CD4-positive, alpha-beta memory T cell (primary cell): Measurements from ENCODE around the gene ADAT2. TPM values are rescaled to one million over a fixed set of nuclear protein-coding genes. Genes with fewer than 3 reads are reported as not detected.

ENCODE experiments used
- CTCF ChIA-PET: fragments of 350-600 bp; sonication (Branson Sonifier 250); formaldehyde crosslinking; loops from one replicate; lab custom pipeline; 2021; ENCODE audit warnings: inconsistent platforms; ENCODE audit not compliant: partially characterized antibody; lab: Charles Lee
- POLR2A ChIA-PET: fragments of 350-600 bp; sonication (Branson Sonifier 250); formaldehyde crosslinking; loops from one replicate; lab custom pipeline; 2021; ENCODE audit not compliant: partially characterized antibody; lab: Charles Lee
- DNase-seq, 5 donors: peaks; one replicate each; pipeline versions ENCODE4 v3.0.0 to v3.0.0-alpha.2; 2020 to 2022; ENCODE audit warnings: mixed read lengths in 1 of 5
- H3K27ac ChIP-seq: one replicate; pipeline ENCODE4 v1.7.0; 2013; ENCODE audit warnings: low read depth, low read length
- H3K27me3 ChIP-seq: 2 replicates; pipeline ENCODE4 v1.7.0; 2013; ENCODE audit warnings: mild to moderate bottlenecking, low read length, moderate library complexity; ENCODE audit not compliant: insufficient read depth
- H3K36me3 ChIP-seq: 2 replicates; pipeline ENCODE4 v1.7.0; 2013; ENCODE audit warnings: mild to moderate bottlenecking, low read length, moderate library complexity; ENCODE audit not compliant: insufficient read depth
- H3K4me1 ChIP-seq: 2 replicates; pipeline ENCODE4 v1.7.0; 2013; ENCODE audit warnings: mild to moderate bottlenecking, low read length, moderate library complexity; ENCODE audit not compliant: insufficient read depth
- H3K4me3 ChIP-seq, 2 donors: one replicate each; pipeline ENCODE4 v1.7.0; 2013; ENCODE audit warnings: low read length in 2 of 2, mild to moderate bottlenecking in 1 of 2
- H3K9me3 ChIP-seq, 2 donors: one replicate each; pipeline ENCODE4 v1.7.0; 2013; ENCODE audit warnings: low read length in 2 of 2, control low read depth in 1 of 2; ENCODE audit not compliant: control insufficient read depth in 1 of 2
- H3K27ac Mint-ChIP-seq, 7 donors: one replicate each; pipeline ENCODE4 v1.8.0; 2020 to 2021; ENCODE audit warnings: mixed read lengths in 7 of 7, mild to moderate bottlenecking in 6 of 7, inconsistent platforms in 3 of 7, moderate library complexity in 3 of 7
- H3K27me3 Mint-ChIP-seq, 2 donors: one replicate each; pipeline ENCODE4 v1.8.0; 2020 to 2021; ENCODE audit warnings: mixed read lengths in 2 of 2
- H3K36me3 Mint-ChIP-seq, 2 donors: one replicate each; pipeline ENCODE4 v1.8.0; 2020 to 2021; ENCODE audit warnings: mixed read lengths in 2 of 2, inconsistent platforms in 1 of 2, mild to moderate bottlenecking in 1 of 2
- H3K4me1 Mint-ChIP-seq, 4 donors: one replicate each; pipeline ENCODE4 v1.8.0; 2020 to 2021; ENCODE audit warnings: mixed read lengths in 4 of 4, mild to moderate bottlenecking in 1 of 4
- H3K4me3 Mint-ChIP-seq, 8 donors: one replicate each; pipeline ENCODE4 v1.8.0; 2020 to 2021; ENCODE audit warnings: mixed read lengths in 8 of 8, mild to moderate bottlenecking in 7 of 8, moderate library complexity in 6 of 8, inconsistent platforms in 3 of 8
- H3K9me3 Mint-ChIP-seq, 8 donors: one replicate each; pipeline ENCODE4 v1.8.0; 2020 to 2021; ENCODE audit warnings: mixed read lengths in 8 of 8, mild to moderate bottlenecking in 5 of 8, inconsistent platforms in 3 of 8, moderate library complexity in 1 of 8
- intact Hi-C: fragments of 100-400 bp; cut with micrococcal nuclease; formaldehyde crosslinking; loops from one replicate; pipeline ENCODE4 v1.15.1; 2023
- polyA plus RNA-seq, 2 donors: library from polyadenylated mRNA; unstranded; fragments of 300-500 nt; fragmentation: Illumina TruSeq; gene quantifications; one replicate each; pipeline ENCODE4 v1.2.3, GENCODE V29; 2021
- total RNA-seq, 2 experiments: library from RNA; stranded (reverse); gene quantifications; one replicate each; pipeline ENCODE4 v1.2.3, GENCODE V29; 2021

Gene ADAT2
- total and polyA plus RNA-seq, 4 experiments from 2014 or later: 0.31 to 11.2 (median 6.0) TPM

DNA sequence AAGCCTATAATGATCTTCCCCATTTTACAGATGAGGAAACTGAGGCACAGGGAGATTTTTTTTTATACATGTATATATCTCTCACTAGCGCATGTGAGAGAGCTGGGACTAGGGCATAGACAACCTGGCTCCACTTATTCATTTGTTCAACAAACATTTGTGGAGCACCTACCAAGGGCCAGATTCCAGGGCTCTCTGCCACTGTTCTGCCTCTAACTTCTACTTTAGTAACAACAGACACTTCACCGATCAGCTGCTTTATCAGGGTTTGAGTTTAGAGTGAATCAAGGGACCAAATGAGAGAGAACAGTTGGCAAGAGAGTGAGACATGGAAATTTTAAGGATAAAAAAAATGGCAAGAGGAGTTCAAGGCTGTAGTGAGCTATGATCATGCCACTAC is 7.4 kb downstream of the ADAT2 start:
- Histone ChIP-seq H3K27ac (no peak overlapping the region), H3K9me3 (no peaks in the 10 kb centered on the region), H3K4me1 (no peaks in the 10 kb centered on the region), H3K27me3 (no peaks in the 10 kb centered on the region), H3K36me3 (no peaks in the 10 kb centered on the region), H3K4me3 (no peak overlapping the region)
- CTCF ChIA-PET: interaction anchor here (0.5 to 1.1 kb wide), 3 partner anchors 14 to 66 kb away, joined by 3 to 4 read pairs (median 3); no protein-coding TSS in a partner anchor
- DNase-seq: no peak
- Mint-ChIP-seq H3K4me3 (no peak overlapping the region), H3K9me3 (peaks cover 0 to 2% (median 0%) of the 10 kb centered on the region in 8 donors), H3K27me3 (no peaks in the 10 kb centered on the region), H3K4me1 (peaks cover 0 to 3% (median 2%) of the 10 kb centered on the region in 4 donors), H3K27ac (no peak overlapping the region), H3K36me3 (peaks cover 6 to 30% of the 10 kb centered on the region in 2 donors)
- intact Hi-C loops: no loop called here
- POLR2A ChIA-PET: no interaction called here

GRCh38 chr6:143441680-143442545 is 8.6 kb downstream of the ADAT2 start:
- CTCF ChIA-PET: interaction anchor here (1.0 to 2.0 kb wide), 3 partner anchors 13 to 16 kb away, joined by 3 to 6 read pairs (median 4); no protein-coding TSS in a partner anchor
- Histone ChIP-seq H3K4me1 (no peaks in the 10 kb centered on the region), H3K27me3 (no peaks in the 10 kb centered on the region), H3K36me3 (no peaks in the 10 kb centered on the region), H3K9me3 (no peaks in the 10 kb centered on the region), H3K4me3 (no peak overlapping the region), H3K27ac (no peak overlapping the region)
- H3K27me3 Mint-ChIP-seq: no peaks in the 10 kb centered on the region
- H3K4me3 Mint-ChIP-seq: no peak overlapping the region
- H3K9me3 Mint-ChIP-seq: peaks cover 0 to 2% (median 0%) of the 10 kb centered on the region in 8 donors
- H3K27ac Mint-ChIP-seq: no peak overlapping the region
- H3K4me1 Mint-ChIP-seq: peaks cover 0 to 2% (median under 1%) of the 10 kb centered on the region in 4 donors
- peaks cover 9 to 33% of the 10 kb centered on the region in 2 donors for H3K36me3 Mint-ChIP-seq
- POLR2A ChIA-PET: interaction anchor here (1.0 kb wide), 2 partner anchors 9 to 70 kb away, joined by 3 to 4 read pairs; partner anchors contain the start of genes ADAT2 and PEX3
- DNase-seq: no peak
- intact Hi-C loops: no loop called here

GRCh38 chr6:143441010-143441409 is 9.5 kb downstream of the ADAT2 start:
- H3K4me3 ChIP-seq: no peak overlapping the region
- no peak for DNase-seq
- H3K9me3 Mint-ChIP-seq: peaks cover 0 to 2% (median 0%) of the 10 kb centered on the region in 8 donors
- no peaks in the 10 kb centered on the region for H3K9me3 ChIP-seq
- no peaks in the 10 kb centered on the region for H3K36me3 ChIP-seq
- no peaks in the 10 kb centered on the region for H3K27me3 Mint-ChIP-seq
- H3K27ac Mint-ChIP-seq: no peak overlapping the region
- H3K4me1 ChIP-seq: no peaks in the 10 kb centered on the region
- no peak overlapping the region for H3K4me3 Mint-ChIP-seq
- no peaks in the 10 kb centered on the region for H3K27me3 ChIP-seq
- CTCF ChIA-PET: interaction anchor here (2.0 kb wide), 1 partner anchor 14 kb away, joined by 6 read pairs; no protein-coding TSS in a partner anchor
- POLR2A ChIA-PET: no interaction called here
- H3K36me3 Mint-ChIP-seq: peaks cover 9 to 39% of the 10 kb centered on the region in 2 donors
- intact Hi-C loops: no loop called here
- peaks cover 0 to 2% (median under 1%) of the 10 kb centered on the region in 4 donors for H3K4me1 Mint-ChIP-seq
- no peak overlapping the region for H3K27ac ChIP-seq

DNA sequence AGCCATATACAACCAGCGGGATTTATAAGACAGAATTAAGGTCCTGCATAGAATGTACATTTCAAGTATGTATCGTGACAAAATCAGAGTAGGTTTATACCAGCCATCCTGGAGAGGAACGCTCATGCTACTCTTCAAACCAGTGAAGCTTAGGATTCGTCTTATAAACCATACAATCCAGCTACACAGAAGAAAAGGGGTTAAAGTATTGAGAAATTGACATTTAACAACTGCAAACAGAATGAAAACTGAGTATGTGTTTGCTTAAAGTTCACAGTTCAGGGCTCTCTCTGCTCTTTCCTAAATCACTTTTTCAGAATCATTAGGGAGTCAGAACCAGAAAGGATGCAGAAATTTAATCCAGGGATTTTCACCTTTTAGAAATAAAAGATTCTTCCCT is 17.9 kb downstream of the ADAT2 start:
- no peak overlapping the region for H3K27ac Mint-ChIP-seq
- CTCF ChIA-PET: interaction anchor here (1.0 to 1.1 kb wide), 2 partner anchors 866 to 958 kb away, joined by 3 read pairs; no protein-coding TSS in a partner anchor
- Histone ChIP-seq H3K4me3 (no peak overlapping the region), H3K36me3 (no peaks in the 10 kb centered on the region), H3K4me1 (no peaks in the 10 kb centered on the region), H3K9me3 (no peaks in the 10 kb centered on the region), H3K27ac (no peak overlapping the region), H3K27me3 (no peaks in the 10 kb centered on the region)
- no peaks in the 10 kb centered on the region for H3K9me3 Mint-ChIP-seq
- DNase-seq: no peak
- H3K36me3 Mint-ChIP-seq: peaks cover 23 to 25% of the 10 kb centered on the region in 2 donors
- POLR2A ChIA-PET: interaction anchor here (1.4 kb wide), 1 partner anchor 18 kb away, joined by 3 read pairs; the partner anchor contains the start of genes ADAT2 and PEX3
- H3K4me3 Mint-ChIP-seq: no peak overlapping the region
- no peaks in the 10 kb centered on the region for H3K4me1 Mint-ChIP-seq
- no peaks in the 10 kb centered on the region for H3K27me3 Mint-ChIP-seq
- intact Hi-C loops: no loop called here

DNA sequence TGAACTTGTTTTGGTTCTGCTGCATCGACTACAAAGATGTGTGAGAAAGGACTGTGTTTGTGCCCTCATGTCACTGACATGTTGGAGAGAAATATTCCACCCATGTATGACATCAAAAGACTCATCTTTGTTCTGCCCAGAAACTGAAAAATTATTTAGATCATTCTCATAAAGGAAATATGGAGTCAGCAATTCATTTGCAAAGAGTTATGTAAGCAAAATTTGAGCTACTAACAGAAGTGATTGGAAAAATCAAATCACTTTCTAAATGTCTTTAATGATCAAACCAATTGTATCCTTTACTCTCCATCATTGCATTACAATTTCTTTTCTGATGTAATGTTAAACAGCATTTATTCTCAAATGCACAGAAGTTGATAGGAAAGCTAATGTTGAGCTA is 19.3 kb downstream of the ADAT2 start:
- Mint-ChIP-seq H3K4me1 (no peaks in the 10 kb centered on the region), H3K9me3 (no peaks in the 10 kb centered on the region), H3K4me3 (no peak overlapping the region), H3K27me3 (no peaks in the 10 kb centered on the region), H3K36me3 (peaks cover 21% of the 10 kb centered on the region in 2 donors), H3K27ac (peak overlapping the region in 2 of 7 donors; percentile 53 to 57)
- no peaks in the 10 kb centered on the region for H3K9me3 ChIP-seq
- H3K4me3 ChIP-seq: no peak overlapping the region
- no peak for DNase-seq
- no peaks in the 10 kb centered on the region for H3K36me3 ChIP-seq
- POLR2A ChIA-PET: no interaction called here
- intact Hi-C loops: no loop called here
- no peaks in the 10 kb centered on the region for H3K4me1 ChIP-seq
- H3K27me3 ChIP-seq: no peaks in the 10 kb centered on the region
- CTCF ChIA-PET: interaction anchor here (1.0 to 1.3 kb wide), 2 partner anchors 9 to 739 kb away, joined by 3 to 5 read pairs; no protein-coding TSS in a partner anchor
- no peak overlapping the region for H3K27ac ChIP-seq

GRCh38 chr6:143429970-143430369 is 20.5 kb downstream of the ADAT2 start:
- H3K27ac ChIP-seq: no peak overlapping the region
- no peak overlapping the region for H3K4me3 Mint-ChIP-seq
- no peaks in the 10 kb centered on the region for H3K9me3 ChIP-seq
- no peaks in the 10 kb centered on the region for H3K36me3 ChIP-seq
- H3K36me3 Mint-ChIP-seq: peaks cover 16 to 19% of the 10 kb centered on the region in 2 donors
- H3K4me1 ChIP-seq: no peaks in the 10 kb centered on the region
- intact Hi-C loops: loop anchor here (5.0 to 10.0 kb wide), 3 partner anchors 365 to 683 kb away; partner anchors contain the start of gene AIG1
- no peak overlapping the region for H3K27ac Mint-ChIP-seq
- no peak overlapping the region for H3K4me3 ChIP-seq
- H3K27me3 ChIP-seq: no peaks in the 10 kb centered on the region
- H3K27me3 Mint-ChIP-seq: no peaks in the 10 kb centered on the region
- no peaks in the 10 kb centered on the region for H3K4me1 Mint-ChIP-seq
- ChIA-PET CTCF (interaction anchor here (1.3 to 5.5 kb wide), 2 partner anchors 740 to 955 kb away, joined by 3 to 47 read pairs; no protein-coding TSS in a partner anchor), POLR2A (interaction anchor here (0.6 to 1.0 kb wide), 2 partner anchors 14 to 739 kb away, joined by 3 read pairs; no protein-coding TSS in a partner anchor)
- DNase-seq: no peak
- no peaks in the 10 kb centered on the region for H3K9me3 Mint-ChIP-seq
